Sigmoid colon (tissue), 7 donors: ENCODE measurements around the gene SLC28A1. TPM values are rescaled to one million over a fixed set of nuclear protein-coding genes. Genes with fewer than 3 reads are reported as not detected.
"Not testable (repeated sequence)": the region's sequence is repeated elsewhere in the genome, so short reads cannot be mapped to it uniquely, and the experiment has no call there.

Experiments used
- DNase-seq: peaks from one replicate; pipeline ENCODE4 v3.0.0-alpha.2; 2019
- H3K27ac ChIP-seq, 4 donors: fragments of 200-600 bp; sonication (generic); one replicate each; pipeline ENCODE4 v1.5.1; 2016 to 2019; ENCODE audit warnings: mild to moderate bottlenecking in 1 of 4
- H3K27me3 ChIP-seq, 3 donors: fragments of 200-600 bp; sonication (generic); one replicate each; pipeline ENCODE4 v1.5.1; 2019; ENCODE audit warnings: mild to moderate bottlenecking in 1 of 3
- H3K36me3 ChIP-seq, 4 donors: fragments of 200-600 bp; sonication (generic); one replicate each; pipeline ENCODE4 v1.5.1; 2016 to 2019
- H3K4me1 ChIP-seq, 4 donors: fragments of 200-600 bp; sonication (generic); one replicate each; pipeline ENCODE4 v1.5.1; 2017 to 2019
- H3K4me3 ChIP-seq, 4 donors: fragments of 200-600 bp; sonication (generic); one replicate each; pipeline ENCODE4 v1.5.1; 2017 to 2019; ENCODE audit warnings: mild to moderate bottlenecking in 2 of 4, moderate library complexity in 1 of 4
- H3K9me3 ChIP-seq, 4 donors: fragments of 200-600 bp in 3 of 4; sonication (generic) in 3 of 4; one replicate each; pipeline versions ENCODE4 v1.5.1 to v1.6.1; 2013 to 2019
- EP300 ChIP-seq, 4 donors: sonication (generic); formaldehyde crosslinking; IDR thresholded peaks; one replicate each; pipeline ENCODE4 v1.6.1; 2017; ENCODE audit warnings: antibody characterized with exemption in 4 of 4
- POLR2A ChIP-seq, 2 donors: fragments of 450-650 bp; IDR thresholded peaks; one replicate each; pipeline ENCODE4 v1.6.1; 2016; ENCODE audit warnings: antibody characterized with exemption in 2 of 2, mild to moderate bottlenecking in 2 of 2, moderate library complexity in 2 of 2
- POLR2AphosphoS5 ChIP-seq, 4 donors: sonication (generic); formaldehyde crosslinking; IDR thresholded peaks; one replicate each; pipeline ENCODE4 v1.6.1; 2017; ENCODE audit warnings: antibody characterized with exemption in 4 of 4
- WGBS, 2 donors: extraction: QIAGEN DNeasy Blood & Tissue Kit; methylation state at CpG; one replicate each; pipeline ENCODE4 v1.1.7; 2013; 5-methylcytosine and 5-hydroxymethylcytosine counted together
- intact Hi-C: fragments of 100-400 bp; cut with DNase I; formaldehyde crosslinking; loops from one replicate; pipeline ENCODE4 v1.15.1; 2023
- polyA plus RNA-seq, 3 donors: library from polyadenylated mRNA; stranded (reverse); fragments of 200-250 nt; gene quantifications; one replicate each; pipeline ENCODE4 v1.2.3, GENCODE V29; 2013
- total RNA-seq, 4 donors: library from RNA; depleted of rRNA; stranded (reverse); fragments of >200 nt; gene quantifications; one replicate each; pipeline ENCODE4 v1.1.0, GENCODE V29; 2016
- TF ChIP-seq, protein P1 (sequence below), 4 experiments: fragments of 450-650 bp in 3 of 4; fragments of 200-600 bp in 1 of 4; IDR thresholded peaks; one replicate each; pipeline ENCODE4 v1.5.1; 2016 to 2019; ENCODE audit warnings: antibody characterized with exemption in 4 of 4, mild to moderate bottlenecking in 3 of 4, moderate library complexity in 2 of 4
- donor health status: healthy with polysubstance abuse.
- donor health status: Bipolar disorder and iron deficiency.
- donor health status: healthy.

The SLC28A1 gene
- total and polyA plus RNA-seq, 7 donors = not detected

GRCh38 chr15:84874981-84875699 is 9.3 kb upstream of the SLC28A1 start:
- no peak overlapping the region for H3K4me3 ChIP-seq
- H3K36me3 ChIP-seq = no peaks in the 10 kb centered on the region
- DNase-seq = no peak
- TF ChIP-seq, protein P1, sequence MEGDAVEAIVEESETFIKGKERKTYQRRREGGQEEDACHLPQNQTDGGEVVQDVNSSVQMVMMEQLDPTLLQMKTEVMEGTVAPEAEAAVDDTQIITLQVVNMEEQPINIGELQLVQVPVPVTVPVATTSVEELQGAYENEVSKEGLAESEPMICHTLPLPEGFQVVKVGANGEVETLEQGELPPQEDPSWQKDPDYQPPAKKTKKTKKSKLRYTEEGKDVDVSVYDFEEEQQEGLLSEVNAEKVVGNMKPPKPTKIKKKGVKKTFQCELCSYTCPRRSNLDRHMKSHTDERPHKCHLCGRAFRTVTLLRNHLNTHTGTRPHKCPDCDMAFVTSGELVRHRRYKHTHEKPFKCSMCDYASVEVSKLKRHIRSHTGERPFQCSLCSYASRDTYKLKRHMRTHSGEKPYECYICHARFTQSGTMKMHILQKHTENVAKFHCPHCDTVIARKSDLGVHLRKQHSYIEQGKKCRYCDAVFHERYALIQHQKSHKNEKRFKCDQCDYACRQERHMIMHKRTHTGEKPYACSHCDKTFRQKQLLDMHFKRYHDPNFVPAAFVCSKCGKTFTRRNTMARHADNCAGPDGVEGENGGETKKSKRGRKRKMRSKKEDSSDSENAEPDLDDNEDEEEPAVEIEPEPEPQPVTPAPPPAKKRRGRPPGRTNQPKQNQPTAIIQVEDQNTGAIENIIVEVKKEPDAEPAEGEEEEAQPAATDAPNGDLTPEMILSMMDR (IDR thresholded peaks at IDR 0.05) = no peak
- TF ChIP-seq POLR2AphosphoS5 (IDR thresholded peaks at IDR 0.05) (no peak), EP300 (IDR thresholded peaks at IDR 0.05) (no peak), POLR2A (IDR thresholded peaks at IDR 0.05) (no peak)
- peaks cover 0 to 15% (median 0%) of the 10 kb centered on the region in 4 donors for H3K4me1 ChIP-seq
- intact Hi-C loops = loop anchor here (5.0 kb wide), 1 partner anchor 218 kb away; the partner anchor contains the start of gene NMB
- H3K27ac ChIP-seq = no peak overlapping the region
- H3K27me3 ChIP-seq = no peaks in the 10 kb centered on the region
- no peaks in the 10 kb centered on the region for H3K9me3 ChIP-seq
- WGBS, 2 donors = 93% methylated on average over 5 of the region's 5 CpGs

DNA sequence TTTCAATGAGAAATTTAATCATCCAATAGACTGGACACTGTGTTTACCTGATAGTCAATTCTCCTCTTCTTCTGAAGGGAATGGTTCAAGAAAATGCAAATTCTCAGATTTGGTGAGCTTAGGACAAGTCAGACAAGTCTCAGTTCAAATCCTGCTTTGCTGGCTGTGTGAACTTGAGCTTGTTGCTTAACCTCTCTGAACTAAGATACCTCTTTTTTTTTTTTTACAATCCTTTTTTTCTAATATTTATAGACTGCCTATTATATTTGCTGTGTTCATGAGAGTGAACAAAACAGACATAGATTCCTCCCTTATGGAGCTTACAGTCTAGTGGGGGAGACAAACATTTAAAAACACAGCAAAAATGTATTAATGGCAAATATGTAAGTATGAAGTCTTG is 8.2 kb upstream of the SLC28A1 start:
- no peaks in the 10 kb centered on the region for H3K27me3 ChIP-seq

GRCh38 chr15:84877701-84878100 is 6.8 kb upstream of the SLC28A1 start:
- H3K4me3 ChIP-seq, H3K27ac ChIP-seq, DNase-seq, H3K36me3 ChIP-seq, H3K27me3 ChIP-seq, H3K9me3 ChIP-seq: not testable (repeated sequence)
- intact Hi-C loops = loop anchor here (2.0 to 5.0 kb wide), 2 partner anchors 220 to 277 kb away; partner anchors contain the start of genes NMB and ZSCAN2
- 89 to 90% methylated on average over 3 of the region's 3 CpGs for WGBS, 2 donors
- peaks cover 0 to 13% (median 0%) of the 10 kb centered on the region in 4 donors for H3K4me1 ChIP-seq

More for the DNA sequence above, 8.2 kb upstream of the SLC28A1 start:
- Histone ChIP-seq H3K4me1 (peaks cover 0 to 15% (median 0%) of the 10 kb centered on the region in 4 donors), H3K9me3 (no peaks in the 10 kb centered on the region), H3K4me3 (no peak overlapping the region), H3K36me3 (no peaks in the 10 kb centered on the region), H3K27ac (no peak overlapping the region)
- intact Hi-C loops = loop anchor here (5.0 kb wide), 1 partner anchor 219 kb away; the partner anchor contains the start of gene NMB
- TF ChIP-seq POLR2A (IDR thresholded peaks at IDR 0.05) (no peak), EP300 (IDR thresholded peaks at IDR 0.05) (no peak), POLR2AphosphoS5 (IDR thresholded peaks at IDR 0.05) (no peak)
- TF ChIP-seq, protein P1 (IDR thresholded peaks at IDR 0.05) = no peak
- DNase-seq = no peak

GRCh38 chr15:84878504-84878903 is 6.0 kb upstream of the SLC28A1 start:
- intact Hi-C loops = loop anchor here (2.0 to 5.0 kb wide), 2 partner anchors 221 to 278 kb away; partner anchors contain the start of genes NMB and ZSCAN2
- Histone ChIP-seq H3K27ac (no peak overlapping the region), H3K36me3 (no peaks in the 10 kb centered on the region), H3K9me3 (no peaks in the 10 kb centered on the region), H3K4me3 (no peak overlapping the region), H3K27me3 (no peaks in the 10 kb centered on the region), H3K4me1 (peaks cover 0 to 7% (median 0%) of the 10 kb centered on the region in 4 donors)
- DNase-seq = peak; percentile 82
- TF ChIP-seq POLR2AphosphoS5 (IDR thresholded peaks at IDR 0.05) = no peak
- TF ChIP-seq, protein P1 (IDR thresholded peaks at IDR 0.05) = peak; percentile 36 to 57 (median 46)
- WGBS, 2 donors = 33 to 58% methylated on average over 4 of the region's 4 CpGs

DNA sequence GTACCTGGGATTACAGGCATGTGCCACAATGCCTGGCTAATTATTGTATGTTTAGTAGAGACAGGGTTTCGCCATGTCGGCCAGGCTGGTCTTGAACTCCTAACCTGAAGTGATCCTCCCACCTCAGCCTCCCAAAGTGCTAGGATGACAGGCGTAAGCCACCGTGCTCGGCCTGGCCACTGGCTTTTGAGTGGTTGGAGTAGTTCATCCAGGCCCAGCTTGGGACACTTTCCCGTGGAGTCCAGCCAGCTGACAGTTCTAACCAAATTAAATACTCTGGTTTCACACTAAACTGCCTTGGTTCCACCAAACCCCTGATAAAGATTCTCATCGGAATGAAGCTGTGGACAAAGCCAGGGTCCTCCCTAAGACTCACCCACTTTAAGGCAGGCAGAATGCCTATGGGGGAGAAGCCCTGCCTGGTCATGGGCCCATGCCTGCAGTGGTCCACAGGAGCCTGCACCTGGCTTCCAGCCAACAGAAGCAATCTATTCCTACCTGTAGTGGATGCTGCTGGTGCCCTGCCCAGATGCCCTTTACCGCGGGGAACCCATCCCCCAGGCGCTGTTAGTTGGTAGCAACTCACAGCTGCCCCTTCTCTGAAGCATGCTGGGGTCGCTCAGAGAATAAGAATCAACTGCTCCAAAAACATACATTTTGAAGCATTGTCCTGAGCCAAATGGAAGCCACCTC is 5.2 kb upstream of the SLC28A1 start:
- TF ChIP-seq, protein P1 (IDR thresholded peaks at IDR 0.05) = no peak
- TF ChIP-seq POLR2A (IDR thresholded peaks at IDR 0.05) = no peak
- TF ChIP-seq EP300 (IDR thresholded peaks at IDR 0.05) = no peak
- no peak for TF ChIP-seq POLR2AphosphoS5 (IDR thresholded peaks at IDR 0.05)
- WGBS, 2 donors = 92 to 93% methylated on average over 11 of the region's 11 CpGs
- Histone ChIP-seq H3K36me3 (no peaks in the 10 kb centered on the region), H3K4me1 (peaks cover 0 to 7% (median 0%) of the 10 kb centered on the region in 4 donors), H3K4me3 (no peak overlapping the region), H3K27me3 (no peaks in the 10 kb centered on the region), H3K9me3 (no peaks in the 10 kb centered on the region), H3K27ac (no peak overlapping the region)
- intact Hi-C loops = loop anchor here (2.0 to 5.0 kb wide), 2 partner anchors 222 to 278 kb away; partner anchors contain the start of genes NMB and ZSCAN2
- peak; percentile 51 for DNase-seq
